ENCODE measurements around the gene ZKSCAN5. TPM values are rescaled to one million over a fixed set of nuclear protein-coding genes. Genes with fewer than 3 reads are reported as not detected.

The ZKSCAN5 gene
- 1 to 10 TPM; 5.9 to 7.0 TPM for total RNA-seq
- long read RNA-seq, donor 1, full-length matches to known transcripts, result 1 of 3 reads
- long read RNA-seq, donor 1, partial matches to known transcripts, result 1 of 3 reads
- long read RNA-seq, donor 1, other reads (novel, unspliced or antisense), result 1 of 3 reads
- long read RNA-seq, donor 2, full-length matches to known transcripts, result 2 of 11 reads
- long read RNA-seq, donor 2, partial matches to known transcripts, result 3 of 11 reads
- long read RNA-seq, donor 2, other reads (novel, unspliced or antisense), result 6 of 11 reads

DNA sequence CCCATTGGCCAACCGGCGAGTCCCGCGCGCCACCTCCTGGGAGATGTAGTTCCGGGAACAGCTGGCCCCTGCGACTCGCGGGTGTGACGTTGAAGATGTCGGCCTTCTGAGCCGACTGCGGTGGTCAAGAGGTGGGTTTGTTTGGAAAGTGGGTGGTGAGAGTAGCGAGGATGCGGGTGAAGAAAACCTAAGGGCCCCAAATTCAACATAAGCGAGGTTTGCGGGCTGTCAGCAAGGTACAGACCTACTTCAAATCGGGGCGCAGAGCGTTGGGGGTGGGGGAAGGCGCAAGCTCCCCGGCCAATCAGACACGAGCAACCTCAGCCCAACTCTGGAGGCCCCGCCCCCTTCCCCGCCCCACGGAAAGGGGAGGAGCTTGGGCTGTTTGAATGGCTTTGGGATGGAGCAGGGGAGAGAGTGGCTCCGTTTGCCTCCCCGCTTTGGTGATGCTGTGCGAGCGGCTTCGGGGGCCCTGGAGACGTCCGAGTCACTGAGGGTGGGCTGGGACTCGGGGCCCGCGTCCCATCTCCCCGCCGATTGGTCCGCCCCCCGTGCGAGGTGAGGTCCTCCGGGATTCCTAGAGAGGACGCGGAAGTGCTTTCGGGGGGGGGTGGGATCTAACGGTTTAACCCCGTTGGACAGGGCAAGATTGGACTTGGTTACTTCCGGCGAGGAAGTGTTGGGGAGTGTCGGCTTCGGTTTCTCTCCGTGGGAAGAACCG is at the start of gene ZKSCAN5:
Gene ZKSCAN5, plus strand, starts transcription at position 60 of the 721 bp plus-strand sequence. CDS start 1,383 bp downstream, outside the sequence.
- peak; percentile 100 for DNase-seq (ENCODE audit: low spot score)
- intact Hi-C loops (cut with DNase I), result loop anchor here in 1 of 2 donors (1.0 to 2.0 kb wide), 2 partner anchors 21 to 58 kb away; no protein-coding TSS in a partner anchor

DNA sequence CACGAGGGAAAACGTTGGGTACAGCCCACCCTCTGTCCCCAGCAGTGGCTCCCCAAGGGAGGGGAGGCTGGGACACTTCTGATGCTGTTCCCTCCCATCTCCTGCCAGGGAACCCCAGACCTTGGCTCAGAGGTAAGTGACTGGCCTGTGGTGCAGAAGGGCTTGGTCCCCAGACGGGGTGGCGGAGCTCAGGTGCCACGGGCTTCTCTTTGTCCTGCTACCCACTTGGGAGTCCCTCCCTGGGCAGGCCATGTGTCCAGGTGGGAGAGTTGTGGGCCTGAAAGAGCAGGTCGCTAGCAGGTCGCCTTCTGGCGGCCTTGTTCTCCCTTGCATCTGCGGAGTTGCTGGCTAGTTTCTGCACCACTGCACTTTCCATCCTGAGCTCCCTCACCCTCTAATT is 48.6 kb upstream of the ZKSCAN5 start:
- intact Hi-C loops (cut with DNase I), result no loop called here
- no peak for DNase-seq (ENCODE audit: low spot score)

DNA sequence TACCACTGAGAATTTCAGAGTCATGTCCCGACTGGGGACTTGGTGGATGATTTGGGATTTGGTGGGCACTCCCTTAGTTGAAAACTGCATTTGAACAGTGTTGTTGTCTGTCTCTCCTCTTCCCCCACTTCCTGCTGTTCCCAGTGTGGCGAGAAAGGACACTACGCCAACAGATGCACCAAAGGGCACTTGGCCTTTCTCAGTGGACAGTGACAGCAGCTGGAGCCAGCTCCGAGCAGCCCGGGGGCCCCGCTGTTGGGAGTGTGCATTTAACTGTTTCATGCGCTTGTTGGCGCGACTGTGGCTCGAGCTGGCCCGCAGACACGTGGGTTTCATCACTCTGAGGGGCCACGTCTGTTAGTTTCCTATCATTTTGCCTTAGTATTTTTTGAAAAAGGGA is 48.2 kb upstream of the ZKSCAN5 start:
- intact Hi-C loops (cut with DNase I), result no loop called here
- DNase-seq (ENCODE audit: low spot score), result no peak

DNA sequence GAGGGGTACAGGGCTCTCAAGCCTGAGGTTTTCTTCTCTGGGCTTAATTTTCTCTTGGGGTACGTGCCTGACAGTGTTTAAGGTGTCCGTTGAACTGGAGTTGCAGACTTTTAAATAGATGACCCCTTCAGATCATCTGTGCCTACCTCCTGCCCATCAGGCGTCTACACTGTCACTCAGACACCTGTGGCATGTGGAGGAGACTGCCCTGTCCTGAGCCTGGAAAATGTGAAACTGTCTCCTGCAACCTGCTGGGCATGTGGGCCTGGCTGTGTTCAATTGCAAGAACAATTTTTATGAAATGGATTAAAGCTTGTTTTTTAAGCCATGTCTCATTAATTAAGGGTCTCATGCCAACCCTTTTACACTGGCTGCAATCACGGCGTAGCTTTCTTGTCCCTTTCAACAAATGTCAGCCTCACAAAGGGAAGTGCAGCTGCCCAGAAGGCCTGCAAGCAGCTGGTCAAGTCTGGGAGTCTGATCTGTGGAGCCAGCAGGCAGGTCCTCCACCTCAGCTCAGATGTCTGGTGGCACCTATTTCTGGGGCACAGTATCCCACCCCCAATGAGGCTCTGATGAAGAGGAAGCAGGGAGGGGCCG is 47.3 kb upstream of the ZKSCAN5 start:
- DNase-seq (ENCODE audit: low spot score), result no peak
- intact Hi-C loops (cut with DNase I), result no loop called here

DNA sequence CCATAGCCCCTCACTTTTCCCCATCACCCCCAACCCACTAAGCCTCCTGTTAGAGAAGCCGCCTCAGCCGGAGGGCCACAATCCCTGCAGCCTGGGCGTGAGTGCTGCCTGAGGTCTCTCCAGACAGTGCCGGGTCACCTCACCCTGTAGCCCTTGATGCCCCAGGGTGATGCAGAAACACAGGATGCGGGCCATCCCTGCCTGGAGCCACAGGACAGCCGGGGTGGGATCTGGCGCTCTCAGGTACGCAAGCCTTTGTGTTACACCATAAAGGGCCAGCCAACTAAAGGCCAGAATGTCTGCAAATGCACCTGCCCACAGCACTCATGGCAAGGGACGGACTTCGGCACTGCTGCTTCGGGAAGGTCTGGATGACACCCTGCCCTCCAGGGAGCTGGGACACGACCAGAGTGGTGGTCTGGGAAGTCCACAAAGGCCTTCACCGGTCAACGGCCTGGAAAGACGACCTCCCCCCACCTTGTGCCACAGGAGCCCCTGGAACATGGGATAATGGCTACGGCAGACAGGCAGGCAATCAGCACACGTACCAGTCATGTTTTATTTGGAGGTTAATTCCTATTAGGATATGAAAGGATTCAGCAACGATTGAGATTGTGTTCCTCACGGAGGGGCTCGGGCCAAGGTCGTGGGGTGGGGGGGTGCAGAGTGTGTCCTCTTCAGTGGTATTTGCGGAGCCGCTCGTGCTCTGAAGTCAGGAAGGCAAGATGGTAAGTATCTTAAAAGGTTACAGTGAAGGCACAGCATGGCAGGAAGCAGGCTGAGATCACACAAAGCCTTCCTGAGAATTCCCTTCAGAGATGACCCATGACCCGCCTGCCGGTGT is 46.6 kb upstream of the ZKSCAN5 start:
- intact Hi-C loops (cut with DNase I), result no loop called here
- no peak for DNase-seq (ENCODE audit: low spot score)

DNA sequence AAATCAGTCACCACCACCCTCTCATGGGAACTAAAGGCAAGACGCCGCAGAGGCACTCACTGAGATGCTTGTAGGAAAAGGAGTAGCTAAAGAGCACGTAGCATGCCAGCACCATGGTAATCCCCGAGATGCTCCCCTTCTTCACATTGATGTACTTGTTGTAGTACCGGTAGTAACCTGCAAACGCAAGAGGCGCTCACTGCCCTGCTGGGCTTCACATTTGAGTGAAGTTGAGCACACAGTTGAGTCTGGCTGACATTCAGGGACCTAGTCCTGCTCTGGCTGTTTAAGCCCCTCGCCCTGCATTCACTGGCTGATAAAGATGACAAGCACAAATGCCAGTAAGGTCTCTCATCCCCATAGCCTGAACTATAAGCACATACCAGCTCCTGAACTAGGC is 45.4 kb upstream of the ZKSCAN5 start:
- intact Hi-C loops (cut with DNase I), result no loop called here
- no peak for DNase-seq (ENCODE audit: low spot score)

DNA sequence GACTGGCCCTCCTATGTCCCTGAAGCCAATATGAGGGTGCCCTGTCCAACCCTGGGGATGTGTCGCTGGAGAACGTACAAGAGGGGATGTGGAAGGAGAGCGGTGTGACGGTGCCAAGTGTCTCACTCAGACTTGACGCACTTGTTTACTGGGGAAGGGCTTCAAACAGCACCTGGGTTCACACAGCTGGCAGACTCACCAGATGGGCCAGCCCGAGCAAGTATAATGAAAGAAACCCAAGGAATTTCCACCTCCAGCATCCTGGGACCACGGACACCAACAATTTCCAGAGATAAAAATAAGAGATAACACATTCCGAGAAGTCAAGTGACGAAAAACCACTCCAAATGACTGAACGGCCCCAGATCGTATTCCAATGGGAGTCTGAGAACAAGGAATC is 43.8 kb upstream of the ZKSCAN5 start:
- no peak for DNase-seq (ENCODE audit: low spot score)
- intact Hi-C loops (cut with DNase I), result no loop called here

DNA sequence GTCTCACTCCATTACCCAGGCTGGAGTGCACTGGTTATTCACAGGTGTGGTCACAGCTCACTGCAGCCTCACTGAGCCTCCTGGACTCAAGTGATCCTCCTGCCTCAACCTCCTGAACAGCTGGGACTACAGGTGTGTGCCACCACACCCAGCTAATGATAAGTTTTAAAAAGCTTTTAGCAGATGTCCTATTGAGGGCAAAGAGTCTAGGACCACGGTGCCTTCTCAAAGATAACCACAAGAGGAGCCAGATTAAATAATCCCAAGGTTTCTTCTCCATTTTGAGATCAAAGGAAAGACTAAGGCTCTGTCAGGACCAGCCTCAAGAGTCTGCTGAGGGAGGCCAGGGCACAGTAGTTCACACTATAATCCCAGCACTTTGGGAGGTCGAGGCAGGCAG is 43.2 kb upstream of the ZKSCAN5 start:
- DNase-seq (ENCODE audit: low spot score), result no peak
- intact Hi-C loops (cut with DNase I), result no loop called here

DNA sequence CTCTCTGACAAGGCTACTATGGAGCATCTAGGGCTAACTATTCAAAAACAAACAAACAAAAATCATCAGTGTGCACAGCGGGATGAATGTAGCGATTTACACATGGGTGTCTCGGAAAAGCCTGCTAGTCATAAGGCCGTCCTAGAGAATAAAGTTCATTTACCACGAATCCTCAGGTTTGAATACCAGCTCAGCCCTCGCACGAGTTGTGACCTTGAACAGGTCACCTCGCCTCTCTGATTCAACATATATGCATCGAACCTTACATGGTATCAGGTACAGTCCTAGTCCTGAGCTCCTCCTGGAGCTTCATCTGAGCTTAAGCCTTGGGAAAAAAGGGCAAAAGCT is 39.1 kb upstream of the ZKSCAN5 start:
- intact Hi-C loops (cut with DNase I), result no loop called here
- no peak for DNase-seq (ENCODE audit: low spot score)

DNA sequence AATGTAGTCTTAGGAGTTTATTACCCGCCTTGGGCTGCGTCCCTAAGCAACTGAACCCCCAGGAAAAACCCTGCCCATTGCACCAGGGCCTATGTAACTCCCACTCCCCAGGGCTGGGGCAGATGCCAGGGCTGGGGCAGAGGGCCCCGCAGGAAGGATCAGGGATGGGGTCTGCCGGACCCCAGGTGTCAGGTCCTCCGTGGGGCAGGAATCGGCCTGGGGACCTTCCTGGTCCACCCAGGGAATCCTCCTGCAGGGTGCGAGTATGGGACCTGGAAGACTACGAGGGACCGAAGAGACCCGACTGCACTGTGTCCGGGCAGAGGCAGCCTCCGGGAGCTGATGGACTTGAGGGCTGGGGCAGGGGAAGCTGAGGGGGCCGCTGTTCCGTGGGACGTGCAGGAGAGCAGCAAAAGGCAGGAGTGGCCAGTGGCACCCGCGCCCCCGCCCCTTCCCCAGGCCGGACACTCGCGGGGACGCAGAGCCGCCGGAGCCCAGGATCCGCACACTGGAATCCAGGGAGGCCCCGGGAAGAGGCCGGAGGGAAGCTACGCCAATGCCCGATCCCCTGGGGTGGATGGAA is 36.0 kb upstream of the ZKSCAN5 start:
- DNase-seq (ENCODE audit: low spot score), result peak; percentile 66
- intact Hi-C loops (cut with DNase I), result no loop called here

DNA sequence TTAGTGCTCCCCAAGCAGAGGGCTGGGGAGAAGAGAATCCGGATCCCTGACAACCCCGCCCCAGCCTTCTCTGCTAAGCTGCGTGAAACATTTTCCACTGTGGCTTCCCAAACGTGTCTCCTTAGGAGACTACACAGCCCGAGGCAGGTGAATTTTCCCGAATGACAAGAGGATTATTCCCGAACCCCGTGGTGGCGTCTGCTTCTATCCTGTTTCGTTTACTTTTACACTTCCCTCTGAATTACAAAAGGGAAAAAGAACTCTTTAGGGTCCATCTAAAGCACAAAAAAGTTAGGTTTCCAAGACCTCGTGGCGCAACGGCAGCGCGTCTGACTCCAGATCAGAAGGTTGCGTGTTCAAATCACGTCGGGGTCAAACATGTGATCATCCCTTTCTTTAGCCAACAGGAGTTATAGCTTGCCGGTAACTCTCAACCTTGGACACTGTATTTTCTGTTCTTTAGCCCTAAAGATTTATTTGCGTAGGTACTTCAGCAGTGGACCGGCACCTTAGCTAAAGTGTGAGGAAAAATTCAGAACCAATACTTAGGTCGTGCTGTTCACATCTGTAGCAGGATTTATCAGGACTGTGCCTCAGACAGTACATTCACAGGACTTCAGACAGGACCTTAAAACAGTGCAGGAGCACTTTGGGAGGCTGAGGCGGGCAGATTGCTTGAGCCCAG is 34.9 kb upstream of the ZKSCAN5 start:
- peak; percentile 65 for DNase-seq (ENCODE audit: low spot score)
- intact Hi-C loops (cut with DNase I), result no loop called here

DNA sequence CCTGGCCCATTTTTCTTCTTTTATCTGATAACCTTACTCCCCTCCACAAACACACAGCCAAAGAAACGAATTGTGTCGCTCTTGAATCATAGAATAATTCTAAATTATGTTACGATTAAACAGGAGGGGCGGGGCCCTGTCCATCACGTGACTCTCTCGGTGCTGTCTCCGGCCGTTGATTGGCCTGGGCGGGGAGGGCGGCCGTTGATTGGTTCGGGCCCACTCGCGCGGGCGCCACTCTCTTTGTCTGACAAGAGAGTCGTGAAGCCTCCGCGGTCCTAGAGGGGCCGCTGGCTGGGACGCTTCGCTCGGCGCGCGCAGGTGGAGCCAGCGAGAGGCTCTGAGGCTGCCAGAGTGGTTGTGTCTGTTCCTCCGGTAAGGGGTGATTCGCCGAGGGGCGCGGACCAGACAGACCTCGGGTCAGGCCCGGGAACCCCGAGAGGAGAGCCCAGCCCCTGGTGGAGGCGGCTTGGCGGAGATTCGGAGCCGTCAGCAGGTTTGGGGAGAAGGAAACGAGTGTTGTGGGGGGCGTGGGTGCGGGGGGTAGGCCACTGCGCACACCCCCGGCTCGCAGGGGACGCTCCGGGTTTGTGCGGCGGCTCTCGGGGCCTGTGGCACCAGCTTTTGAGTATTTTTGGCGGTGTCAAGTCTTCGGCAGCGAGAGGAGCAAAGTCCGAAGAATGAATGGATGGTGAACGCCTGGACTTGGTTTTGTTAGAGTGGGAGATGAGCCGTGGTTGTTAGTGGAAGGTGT is 31.7 kb upstream of the ZKSCAN5 start, which contains the start of gene ZNF789:
Gene ZNF789, plus strand, starts transcription at position 330 of the 754 bp plus-strand sequence. CDS start 3,567 bp downstream, outside the sequence.
- peak; percentile 99 for DNase-seq (ENCODE audit: low spot score)
- intact Hi-C loops (cut with DNase I), result no loop called here

DNA sequence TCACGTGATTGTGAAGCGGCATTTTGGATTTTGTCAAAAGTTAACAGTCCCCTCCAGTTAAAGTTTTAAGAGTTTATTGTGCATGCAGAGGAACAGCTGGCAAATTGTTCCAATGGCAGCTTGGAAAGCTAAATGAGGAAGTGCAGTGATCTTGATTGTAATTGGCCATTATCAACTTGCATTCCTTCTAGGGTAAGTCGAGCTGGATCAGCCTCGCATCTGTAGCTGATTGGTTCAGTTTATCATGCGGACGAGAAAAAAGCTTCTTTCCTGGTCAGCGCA is 31.2 kb upstream of the ZKSCAN5 start:
- intact Hi-C loops (cut with DNase I), result no loop called here

DNA sequence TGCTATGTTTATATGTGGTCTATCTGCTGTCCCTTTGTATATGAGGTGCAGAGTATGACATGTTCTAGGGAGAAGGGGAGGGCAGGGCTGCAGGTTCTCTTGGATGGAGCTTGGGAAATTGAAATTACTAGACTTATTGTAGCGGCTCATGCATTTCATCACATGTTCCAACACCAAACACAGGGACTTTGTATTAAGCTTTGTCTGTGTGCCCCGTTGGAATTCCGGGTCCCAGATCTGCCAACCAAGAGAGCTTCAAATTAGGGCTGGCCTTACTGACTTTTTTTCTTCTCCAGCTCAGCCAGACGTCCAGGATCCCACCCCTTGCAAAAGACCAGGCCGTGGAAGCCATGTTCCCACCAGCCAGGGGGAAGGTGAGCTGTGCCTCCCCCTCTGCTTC is 28.4 kb upstream of the ZKSCAN5 start:
- intact Hi-C loops (cut with DNase I), result no loop called here
- peak; percentile 11 for DNase-seq (ENCODE audit: low spot score)

More for the DNA sequence above, 31.2 kb upstream of the ZKSCAN5 start:
- peak; percentile 16 for DNase-seq (ENCODE audit: low spot score)

DNA sequence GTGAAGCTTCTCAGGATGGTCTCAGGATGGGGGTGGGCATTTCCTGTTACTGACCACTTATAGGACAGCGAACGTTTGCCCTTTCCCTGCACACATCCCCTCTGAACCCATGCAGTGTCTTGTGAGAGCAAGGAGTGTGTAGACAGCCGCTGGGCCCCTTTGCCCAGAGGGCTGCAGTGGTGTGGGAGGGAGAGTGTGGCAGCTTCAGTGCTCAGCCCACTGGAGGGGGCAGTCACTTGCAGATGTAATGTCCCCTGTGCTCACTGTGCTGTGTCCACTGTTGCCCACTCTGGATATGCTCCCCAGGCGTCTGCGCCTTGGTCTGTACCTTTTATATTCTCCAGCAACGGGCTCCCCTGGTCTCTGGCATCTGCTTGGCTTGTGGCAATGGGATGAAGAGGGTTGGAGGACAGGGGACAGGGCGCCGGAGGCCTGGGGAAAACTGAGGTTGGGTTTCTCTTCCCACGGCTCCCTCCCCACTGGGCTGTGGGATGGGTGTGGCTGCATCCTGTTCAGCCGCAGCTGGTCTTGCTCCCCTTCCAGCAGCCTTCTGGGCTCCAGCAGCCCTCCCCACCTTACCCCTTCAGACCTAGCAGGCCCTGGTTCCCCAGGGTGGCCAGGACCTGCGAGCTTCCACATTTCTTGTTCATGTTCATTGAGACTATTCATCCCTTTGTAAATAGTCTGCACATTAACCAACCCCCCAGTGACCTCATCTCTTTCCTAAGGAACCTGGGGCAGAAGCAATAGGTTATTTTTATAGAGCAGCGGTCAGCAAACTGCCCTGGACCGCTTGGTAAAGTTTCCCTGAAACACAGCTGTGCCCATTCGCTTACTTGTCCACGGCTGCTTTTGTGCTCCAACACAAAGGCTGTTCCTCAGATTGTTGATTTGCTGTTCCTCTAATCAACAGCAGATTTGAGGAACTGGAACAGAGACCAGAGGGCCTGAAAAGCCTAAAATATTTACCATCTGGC is 25.7 kb upstream of the ZKSCAN5 start:
- DNase-seq (ENCODE audit: low spot score), result peak; percentile 74

DNA sequence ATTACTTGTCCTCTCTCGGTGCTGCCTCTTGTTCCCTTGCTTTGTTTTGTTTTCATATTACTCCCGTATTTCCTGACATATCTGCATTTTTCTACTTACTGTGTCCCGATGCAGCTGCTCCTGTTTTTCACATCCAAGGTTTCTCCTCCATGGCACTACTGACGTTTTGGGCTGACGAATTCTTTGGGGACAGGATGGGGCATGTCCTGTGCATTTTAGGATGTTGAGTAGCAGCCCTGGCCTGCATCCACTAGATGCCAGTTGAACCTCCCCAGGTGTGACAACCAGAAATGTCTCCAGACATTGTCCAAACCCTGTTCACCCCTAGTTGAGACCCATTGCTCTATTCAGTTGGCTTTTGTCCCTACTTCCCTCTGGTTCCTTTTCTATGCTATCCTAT is 19.4 kb upstream of the ZKSCAN5 start:
- intact Hi-C loops (cut with DNase I), result loop anchor here in 1 of 2 donors (10.0 kb wide), 1 partner anchor 80 kb away; no protein-coding TSS in a partner anchor
- no peak for DNase-seq (ENCODE audit: low spot score)

More for the DNA sequence above, 25.7 kb upstream of the ZKSCAN5 start:
- intact Hi-C loops (cut with DNase I), result no loop called here

DNA sequence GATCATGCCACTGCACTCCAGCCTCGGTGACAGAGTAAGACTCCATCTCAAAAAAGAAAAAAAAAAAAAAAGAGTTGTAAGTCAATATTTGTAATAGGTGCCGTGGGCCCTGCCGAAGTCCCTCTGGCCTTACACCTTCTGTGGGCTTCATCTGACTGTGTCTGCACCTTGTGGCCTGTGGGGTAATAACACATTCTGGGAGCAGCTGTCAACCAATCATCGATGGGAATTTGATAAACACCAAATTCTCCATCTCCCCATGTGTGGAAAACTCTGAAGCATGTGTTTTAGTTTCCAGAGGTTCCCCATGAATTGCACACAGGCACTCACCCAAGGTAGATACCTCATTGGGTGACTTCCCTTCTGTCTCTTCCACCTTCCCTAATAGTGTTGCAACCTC is 15.2 kb upstream of the ZKSCAN5 start:
- no peak for DNase-seq (ENCODE audit: low spot score)
- intact Hi-C loops (cut with DNase I), result loop anchor here in 1 of 2 donors (10.0 kb wide), 1 partner anchor 76 kb away; no protein-coding TSS in a partner anchor

All from posterior vena cava (tissue), 2 donors.